HL-60 (cell line): ENCODE measurements around the gene RUNX3.

Source experiments
- GABPA ChIP-seq: IDR thresholded peaks from 2 replicates; pipeline ENCODE4 v1.6.1; 2012; ENCODE audit warnings: low read depth
- POLR2AphosphoS5 ChIP-seq: IDR thresholded peaks from 2 replicates; pipeline ENCODE4 v1.6.1; 2012; ENCODE audit warnings: low read depth
- SPI1 ChIP-seq: IDR thresholded peaks from 2 replicates; pipeline ENCODE4 v1.6.1; 2012; ENCODE audit warnings: low read depth, mild to moderate bottlenecking, borderline replicate concordance
- TF ChIP-seq, protein P1 (sequence below): IDR thresholded peaks from one replicate; pipeline ENCODE4 v1.5.1; 2011; ENCODE audit warnings: low read length, control low read depth, inconsistent platforms; ENCODE audit not compliant: insufficient read depth
- TF ChIP-seq, protein P2 (sequence below): IDR thresholded peaks from 2 replicates; pipeline ENCODE4 v1.6.1; 2012; ENCODE audit warnings: low read depth; ENCODE audit not compliant: insufficient replicate concordance

DNA sequence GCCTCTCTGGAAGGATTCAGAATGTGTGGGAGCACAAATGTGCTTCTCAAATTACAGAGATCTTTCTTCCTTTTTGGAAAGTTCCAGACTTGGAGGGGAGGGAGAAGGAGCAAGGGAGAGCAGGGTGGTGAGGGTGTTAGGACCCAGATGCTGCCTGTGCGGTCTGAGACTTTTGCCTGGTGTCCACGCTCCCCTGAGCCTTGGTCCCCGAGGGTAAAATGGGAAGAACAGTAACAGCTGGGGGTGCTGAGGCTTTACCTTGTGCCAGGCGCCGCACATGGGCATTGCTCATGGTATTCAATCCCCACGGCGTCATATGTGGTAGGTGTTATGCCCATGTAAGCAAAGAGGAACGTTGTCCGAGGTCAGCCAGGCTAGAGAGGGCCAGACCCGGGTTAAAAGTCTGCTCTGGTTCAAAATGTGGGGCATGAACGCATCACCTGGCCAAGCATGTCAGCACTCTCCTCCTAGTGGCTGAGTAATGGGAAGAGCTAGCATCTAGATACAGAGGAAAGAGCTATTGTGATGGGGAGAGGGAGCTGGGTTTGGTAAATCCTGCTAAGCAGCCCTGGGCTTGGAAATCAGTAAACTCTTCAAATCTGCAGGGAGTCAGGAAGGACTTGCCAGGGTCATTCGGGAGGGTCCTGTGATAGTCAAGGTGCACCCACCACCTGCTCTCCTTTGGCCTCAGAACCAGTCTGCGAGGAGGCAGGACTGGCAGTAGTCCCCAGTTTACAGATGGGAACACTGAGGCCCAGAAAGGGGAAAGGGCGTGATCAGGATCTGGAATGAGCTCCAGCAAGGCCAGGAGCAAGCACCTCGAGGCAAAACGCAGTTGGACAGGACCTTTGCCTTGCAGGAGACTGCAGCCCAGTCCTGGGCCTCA lies 4.5 kb upstream of the RUNX3 start:
- TF ChIP-seq, protein P1, sequence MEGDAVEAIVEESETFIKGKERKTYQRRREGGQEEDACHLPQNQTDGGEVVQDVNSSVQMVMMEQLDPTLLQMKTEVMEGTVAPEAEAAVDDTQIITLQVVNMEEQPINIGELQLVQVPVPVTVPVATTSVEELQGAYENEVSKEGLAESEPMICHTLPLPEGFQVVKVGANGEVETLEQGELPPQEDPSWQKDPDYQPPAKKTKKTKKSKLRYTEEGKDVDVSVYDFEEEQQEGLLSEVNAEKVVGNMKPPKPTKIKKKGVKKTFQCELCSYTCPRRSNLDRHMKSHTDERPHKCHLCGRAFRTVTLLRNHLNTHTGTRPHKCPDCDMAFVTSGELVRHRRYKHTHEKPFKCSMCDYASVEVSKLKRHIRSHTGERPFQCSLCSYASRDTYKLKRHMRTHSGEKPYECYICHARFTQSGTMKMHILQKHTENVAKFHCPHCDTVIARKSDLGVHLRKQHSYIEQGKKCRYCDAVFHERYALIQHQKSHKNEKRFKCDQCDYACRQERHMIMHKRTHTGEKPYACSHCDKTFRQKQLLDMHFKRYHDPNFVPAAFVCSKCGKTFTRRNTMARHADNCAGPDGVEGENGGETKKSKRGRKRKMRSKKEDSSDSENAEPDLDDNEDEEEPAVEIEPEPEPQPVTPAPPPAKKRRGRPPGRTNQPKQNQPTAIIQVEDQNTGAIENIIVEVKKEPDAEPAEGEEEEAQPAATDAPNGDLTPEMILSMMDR: no peak
- no peak for TF ChIP-seq GABPA
- TF ChIP-seq POLR2AphosphoS5: no peak
- TF ChIP-seq, protein P2, sequence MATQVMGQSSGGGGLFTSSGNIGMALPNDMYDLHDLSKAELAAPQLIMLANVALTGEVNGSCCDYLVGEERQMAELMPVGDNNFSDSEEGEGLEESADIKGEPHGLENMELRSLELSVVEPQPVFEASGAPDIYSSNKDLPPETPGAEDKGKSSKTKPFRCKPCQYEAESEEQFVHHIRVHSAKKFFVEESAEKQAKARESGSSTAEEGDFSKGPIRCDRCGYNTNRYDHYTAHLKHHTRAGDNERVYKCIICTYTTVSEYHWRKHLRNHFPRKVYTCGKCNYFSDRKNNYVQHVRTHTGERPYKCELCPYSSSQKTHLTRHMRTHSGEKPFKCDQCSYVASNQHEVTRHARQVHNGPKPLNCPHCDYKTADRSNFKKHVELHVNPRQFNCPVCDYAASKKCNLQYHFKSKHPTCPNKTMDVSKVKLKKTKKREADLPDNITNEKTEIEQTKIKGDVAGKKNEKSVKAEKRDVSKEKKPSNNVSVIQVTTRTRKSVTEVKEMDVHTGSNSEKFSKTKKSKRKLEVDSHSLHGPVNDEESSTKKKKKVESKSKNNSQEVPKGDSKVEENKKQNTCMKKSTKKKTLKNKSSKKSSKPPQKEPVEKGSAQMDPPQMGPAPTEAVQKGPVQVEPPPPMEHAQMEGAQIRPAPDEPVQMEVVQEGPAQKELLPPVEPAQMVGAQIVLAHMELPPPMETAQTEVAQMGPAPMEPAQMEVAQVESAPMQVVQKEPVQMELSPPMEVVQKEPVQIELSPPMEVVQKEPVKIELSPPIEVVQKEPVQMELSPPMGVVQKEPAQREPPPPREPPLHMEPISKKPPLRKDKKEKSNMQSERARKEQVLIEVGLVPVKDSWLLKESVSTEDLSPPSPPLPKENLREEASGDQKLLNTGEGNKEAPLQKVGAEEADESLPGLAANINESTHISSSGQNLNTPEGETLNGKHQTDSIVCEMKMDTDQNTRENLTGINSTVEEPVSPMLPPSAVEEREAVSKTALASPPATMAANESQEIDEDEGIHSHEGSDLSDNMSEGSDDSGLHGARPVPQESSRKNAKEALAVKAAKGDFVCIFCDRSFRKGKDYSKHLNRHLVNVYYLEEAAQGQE: no peak
- TF ChIP-seq SPI1: no peak
